ENCODE data around the gene HMBS. TPM values are rescaled to one million over a fixed set of nuclear protein-coding genes. Genes with fewer than 3 reads are reported as not detected.

Gene HMBS
- total RNA-seq, 1 experiment from 2014 or later = 9.3 TPM

- Histone ChIP-seq H3K9ac (ENCODE audit: low read length) (no peak overlapping the region), H3K4me2 (ENCODE audit: low read length) (no peak overlapping the region), H3K4me1 (ENCODE audit: insufficient read depth, low read length) (no peaks in the 10 kb centered on the region), H4K20me1 (ENCODE audit: low read length) (no peaks in the 10 kb centered on the region), H3K9me3 (ENCODE audit: low read length) (no peaks in the 10 kb centered on the region), H2AFZ (ENCODE audit: low read length) (no peak overlapping the region), H3K79me2 (ENCODE audit: low read length) (no peaks in the 10 kb centered on the region), H3F3A (ENCODE audit: low read length, unreplicated experiment) (no peaks in the 10 kb centered on the region), H3K36me3 (ENCODE audit: low read depth, low read length) (peaks cover 12% of the 10 kb centered on the region), H3K27me3 (ENCODE audit: low read length) (no peaks in the 10 kb centered on the region), H3K4me3 (ENCODE audit: low read length) (no peak overlapping the region), H3K9me2 (replicated peaks; ENCODE audit: low read length) (no peaks in the 10 kb centered on the region), H3K27ac (ENCODE audit: low read length) (no peak overlapping the region)
- intact Hi-C loops (cut with micrococcal nuclease) = no loop called here
- CTCF ChIA-PET = interaction anchor here (0.5 kb wide), 1 partner anchor 164 kb away, joined by 3 read pairs; the partner anchor contains the start of gene CBL
- DNase-seq = peak; percentile 32
- peak; percentile 47 for ATAC-seq
- POLR2A ChIA-PET (ENCODE audit: unreplicated experiment) = interaction anchor here (0.5 to 0.6 kb wide), 2 partner anchors 14 to 27 kb away, joined by 3 read pairs; no protein-coding TSS in a partner anchor
- TF ChIP-seq CTCF (conservative IDR thresholded peaks at IDR 0.05; ENCODE audit: low read depth, low read length) (no peak), EZH2phosphoT487 (IDR thresholded peaks at IDR 0.05; ENCODE audit: borderline replicate concordance, low read length) (no peak), EZH2 (IDR thresholded peaks at IDR 0.05; ENCODE audit: low read length, unreplicated experiment) (no peak)
- no TSS peak for BruUV-seq (replicated peaks)
Measured at GRCh38 chr11:119041821-119042514, 42.7 kb upstream of the HMBS start.

- CTCF ChIA-PET = no interaction called here
- Histone ChIP-seq H3K9ac (ENCODE audit: low read length) (no peak overlapping the region), H3K4me3 (ENCODE audit: low read length) (no peak overlapping the region), H3K4me1 (ENCODE audit: insufficient read depth, low read length) (no peaks in the 10 kb centered on the region), H4K20me1 (ENCODE audit: low read length) (no peaks in the 10 kb centered on the region), H3K4me2 (ENCODE audit: low read length) (no peak overlapping the region), H3F3A (ENCODE audit: low read length, unreplicated experiment) (no peaks in the 10 kb centered on the region), H3K27me3 (ENCODE audit: low read length) (no peaks in the 10 kb centered on the region), H3K79me2 (ENCODE audit: low read length) (no peaks in the 10 kb centered on the region), H3K9me2 (replicated peaks; ENCODE audit: low read length) (no peaks in the 10 kb centered on the region), H2AFZ (ENCODE audit: low read length) (no peak overlapping the region), H3K27ac (ENCODE audit: low read length) (no peak overlapping the region), H3K9me3 (ENCODE audit: low read length) (no peaks in the 10 kb centered on the region), H3K36me3 (ENCODE audit: low read depth, low read length) (peaks cover 20% of the 10 kb centered on the region)
- no peak for TF ChIP-seq EZH2phosphoT487 (IDR thresholded peaks at IDR 0.05; ENCODE audit: borderline replicate concordance, low read length)
- no peak for TF ChIP-seq CTCF (conservative IDR thresholded peaks at IDR 0.05; ENCODE audit: low read depth, low read length)
- BruUV-seq (replicated peaks) = no TSS peak
- ATAC-seq (no peak), DNase-seq (no peak)
- intact Hi-C loops (cut with micrococcal nuclease) = no loop called here
- POLR2A ChIA-PET (ENCODE audit: unreplicated experiment) = interaction anchor here (0.6 kb wide), 1 partner anchor 82 kb away, joined by 4 read pairs; no protein-coding TSS in a partner anchor
Measured at GRCh38 chr11:119042927-119043326, 41.8 kb upstream of the HMBS start.

- Histone ChIP-seq H3K27me3 (ENCODE audit: low read length) (no peaks in the 10 kb centered on the region), H2AFZ (ENCODE audit: low read length) (no peak overlapping the region), H3K4me3 (ENCODE audit: low read length) (no peak overlapping the region), H3K9ac (ENCODE audit: low read length) (no peak overlapping the region), H3K9me2 (replicated peaks; ENCODE audit: low read length) (no peaks in the 10 kb centered on the region), H4K20me1 (ENCODE audit: low read length) (no peaks in the 10 kb centered on the region), H3K79me2 (ENCODE audit: low read length) (no peaks in the 10 kb centered on the region), H3K4me1 (ENCODE audit: insufficient read depth, low read length) (no peaks in the 10 kb centered on the region), H3K27ac (ENCODE audit: low read length) (no peak overlapping the region), H3F3A (ENCODE audit: low read length, unreplicated experiment) (no peaks in the 10 kb centered on the region), H3K36me3 (ENCODE audit: low read depth, low read length) (peaks cover 38% of the 10 kb centered on the region), H3K4me2 (ENCODE audit: low read length) (no peak overlapping the region), H3K9me3 (ENCODE audit: low read length) (no peaks in the 10 kb centered on the region)
- BruUV-seq (replicated peaks) = no TSS peak
- ATAC-seq (no peak), DNase-seq (no peak)
- CTCF ChIA-PET = no interaction called here
- TF ChIP-seq EZH2phosphoT487 (IDR thresholded peaks at IDR 0.05; ENCODE audit: borderline replicate concordance, low read length) (no peak), EZH2 (IDR thresholded peaks at IDR 0.05; ENCODE audit: low read length, unreplicated experiment) (no peak), CTCF (conservative IDR thresholded peaks at IDR 0.05; ENCODE audit: low read depth, low read length) (no peak; the same call in 1 of the 2 replicates)
- POLR2A ChIA-PET (ENCODE audit: unreplicated experiment) = interaction anchor here (0.6 kb wide), 1 partner anchor 58 kb away, joined by 3 read pairs; no protein-coding TSS in a partner anchor
- intact Hi-C loops (cut with micrococcal nuclease) = no loop called here
Measured at GRCh38 chr11:119044708-119045107, 40.0 kb upstream of the HMBS start.
